Mesenchymal stem cell (in vitro differentiated cells and primary cell): ENCODE measurements around the gene STK10.

Experiments used
- DNase-seq: peaks from one replicate; pipeline ENCODE4 v3.0.0-alpha.2; 2013
- H2AFZ ChIP-seq: one replicate; pipeline ENCODE4 v1.6.1; 2013; ENCODE audit warnings: low read depth, mild to moderate bottlenecking, control low read depth, inconsistent platforms, low read length, moderate library complexity
- H2AK5ac ChIP-seq: 2 replicates; pipeline ENCODE4 v1.6.1; 2013; ENCODE audit warnings: low read length, moderate library complexity, mild to moderate bottlenecking, inconsistent platforms; ENCODE audit not compliant: severe bottlenecking
- H2BK120ac ChIP-seq: one replicate; pipeline ENCODE4 v1.6.1; 2013; ENCODE audit warnings: low read depth, mild to moderate bottlenecking, inconsistent platforms, low read length, moderate library complexity
- H2BK12ac ChIP-seq, 2 experiments: one replicate each; pipeline ENCODE4 v1.6.1; 2013; ENCODE audit warnings: inconsistent platforms in 2 of 2, low read length in 2 of 2, mild to moderate bottlenecking in 2 of 2, moderate library complexity in 2 of 2, control low read depth in 1 of 2
- H2BK15ac ChIP-seq: one replicate; pipeline ENCODE4 v1.6.1; 2013; ENCODE audit warnings: mild to moderate bottlenecking, low read depth, inconsistent platforms; ENCODE audit not compliant: poor library complexity, severe bottlenecking
- H2BK5ac ChIP-seq: 2 replicates; pipeline ENCODE4 v1.6.1; 2013; ENCODE audit warnings: low read depth, mild to moderate bottlenecking, low read length, control low read depth, inconsistent platforms; ENCODE audit not compliant: poor library complexity, severe bottlenecking
- H3K14ac ChIP-seq, 2 experiments: one replicate each; pipeline ENCODE4 v1.6.1; 2013; ENCODE audit warnings: inconsistent platforms in 2 of 2, low read length in 2 of 2, control low read depth in 1 of 2, mild to moderate bottlenecking in 1 of 2, moderate library complexity in 1 of 2
- H3K18ac ChIP-seq, 2 experiments: one replicate each; pipeline ENCODE4 v1.6.1; 2013; ENCODE audit warnings: inconsistent platforms in 2 of 2, low read length in 2 of 2, control low read depth in 1 of 2, low read depth in 1 of 2, mild to moderate bottlenecking in 1 of 2
- H3K23ac ChIP-seq, 2 experiments: one replicate each; pipeline ENCODE4 v1.6.1; 2013; ENCODE audit warnings: inconsistent platforms in 2 of 2, low read length in 2 of 2, mild to moderate bottlenecking in 2 of 2, moderate library complexity in 2 of 2, control low read depth in 1 of 2
- H3K27ac ChIP-seq: 2 replicates; pipeline ENCODE4 v1.5.1; 2013; ENCODE audit warnings: mild to moderate bottlenecking, moderate library complexity, low read length, control low read depth, inconsistent platforms; ENCODE audit not compliant: poor library complexity, severe bottlenecking
- H3K27me3 ChIP-seq, 2 experiments: 2 replicates each; pipeline versions ENCODE4 v1.6.1 to v1.7.0; 2013; ENCODE audit warnings: low read length in 2 of 2, mild to moderate bottlenecking in 2 of 2, moderate library complexity in 2 of 2, control low read depth in 1 of 2, inconsistent platforms in 1 of 2; ENCODE audit not compliant: control insufficient read depth in 1 of 2, insufficient read depth in 1 of 2
- H3K36me3 ChIP-seq, 2 experiments: 2 replicates each; pipeline versions ENCODE4 v1.6.1 to v1.7.0; 2013; ENCODE audit warnings: low read length in 2 of 2, control low read depth in 1 of 2, inconsistent platforms in 1 of 2, low read depth in 1 of 2, mild to moderate bottlenecking in 1 of 2; ENCODE audit not compliant: insufficient read depth in 2 of 2, control insufficient read depth in 1 of 2
- H3K4ac ChIP-seq, 2 experiments: one replicate each; pipeline ENCODE4 v1.6.1; 2013; ENCODE audit warnings: inconsistent platforms in 2 of 2, low read length in 2 of 2, mild to moderate bottlenecking in 2 of 2, moderate library complexity in 2 of 2, control low read depth in 1 of 2, low read depth in 1 of 2
- H3K4me1 ChIP-seq: 2 replicates; pipeline ENCODE4 v1.6.1; 2013; ENCODE audit warnings: low read depth, low read length, control low read depth; ENCODE audit not compliant: control insufficient read depth, insufficient read depth
- H3K4me2 ChIP-seq: 2 replicates; pipeline ENCODE4 v1.6.1; 2013; ENCODE audit warnings: low read length, mild to moderate bottlenecking, inconsistent platforms; ENCODE audit not compliant: poor library complexity, severe bottlenecking
- H3K4me3 ChIP-seq, 2 experiments: 2 replicates each; pipeline versions ENCODE4 v1.5.1 to v1.7.0; 2013; ENCODE audit warnings: low read length in 2 of 2, mild to moderate bottlenecking in 2 of 2, control low read depth in 1 of 2, low read depth in 1 of 2; ENCODE audit not compliant: insufficient read depth in 1 of 2
- H3K79me1 ChIP-seq: replicated peaks from 2 replicates; pipeline ENCODE4 v1.6.1; 2013; ENCODE audit warnings: mild to moderate bottlenecking, control low read depth, low read length, inconsistent platforms; ENCODE audit not compliant: poor library complexity, severe bottlenecking
- H3K9ac ChIP-seq: 2 replicates; pipeline ENCODE4 v1.7.0; 2013; ENCODE audit warnings: mild to moderate bottlenecking, low read length, moderate library complexity
- H3K9me3 ChIP-seq: 2 replicates; pipeline ENCODE4 v1.7.0; 2013; ENCODE audit warnings: mild to moderate bottlenecking, low read length; ENCODE audit not compliant: control insufficient read depth
- H4K8ac ChIP-seq: one replicate; pipeline ENCODE4 v1.6.1; 2013; ENCODE audit warnings: inconsistent platforms, mild to moderate bottlenecking, low read length, moderate library complexity
- H4K91ac ChIP-seq: one replicate; pipeline ENCODE4 v1.6.1; 2013; ENCODE audit warnings: mild to moderate bottlenecking, low read length, inconsistent platforms
- WGBS: methylation state at CpG from one replicate; pipeline ENCODE4 v1.1.7; 2013; ENCODE audit warnings: mixed read lengths; 5-methylcytosine and 5-hydroxymethylcytosine counted together

Gene STK10

GRCh38 chr5:172166030-172166826 is 21.8 kb downstream of the STK10 start:
- Histone ChIP-seq H3K4me3 (no peak overlapping the region), H2BK12ac (no peak overlapping the region), H3K18ac (no peak overlapping the region), H3K4ac (no peak overlapping the region), H2AFZ (no peak overlapping the region), H2BK5ac (no peak overlapping the region), H3K36me3 (peaks cover 8 to 38% of the 10 kb centered on the region in 2 experiments), H4K91ac (no peak overlapping the region), H3K4me2 (no peak overlapping the region), H2BK120ac (no peak overlapping the region), H3K9me3 (no peaks in the 10 kb centered on the region), H3K14ac (no peak overlapping the region), H4K8ac (no peak overlapping the region), H2AK5ac (no peak overlapping the region), H3K79me1 (peaks cover 43% of the 10 kb centered on the region), H3K23ac (no peak overlapping the region), H3K9ac (no peak overlapping the region), H3K27ac (no peak overlapping the region), H2BK15ac (no peak overlapping the region), H3K4me1 (peaks cover 25% of the 10 kb centered on the region), H3K27me3 (no peaks in the 10 kb centered on the region)
- no peak for DNase-seq
- 98% methylated on average over 16 of the region's 16 CpGs for WGBS

GRCh38 chr5:172165465-172165864 is 22.6 kb downstream of the STK10 start:
- WGBS = 98% methylated on average over 7 of the region's 7 CpGs
- H3K4me2 ChIP-seq = no peak overlapping the region
- no peak overlapping the region for H3K14ac ChIP-seq

GRCh38 chr5:172164769-172165212 is 23.2 kb downstream of the STK10 start:
- no peak overlapping the region for H2BK15ac ChIP-seq
- H3K9me3 ChIP-seq = no peaks in the 10 kb centered on the region
- H2AK5ac ChIP-seq = no peak overlapping the region
- H2AFZ ChIP-seq = no peak overlapping the region
- H3K23ac ChIP-seq = no peak overlapping the region
- H2BK12ac ChIP-seq = no peak overlapping the region
- H3K4ac ChIP-seq = no peak overlapping the region
- no peaks in the 10 kb centered on the region for H3K27me3 ChIP-seq
- peak overlapping the region in 1 of 2 experiments; percentile 50 for H3K18ac ChIP-seq
- no peak overlapping the region for H2BK5ac ChIP-seq
- H3K9ac ChIP-seq = peak overlapping the region; percentile 56
- H3K36me3 ChIP-seq = peaks cover 3 to 31% of the 10 kb centered on the region in 2 experiments
- peaks cover 43% of the 10 kb centered on the region for H3K79me1 ChIP-seq
- H4K8ac ChIP-seq = no peak overlapping the region
- peak overlapping the region in 1 of 2 experiments; percentile 16 for H3K14ac ChIP-seq
- H3K27ac ChIP-seq = no peak overlapping the region
- no peak for DNase-seq
- H3K4me3 ChIP-seq = peak overlapping the region in 1 of 2 experiments; percentile 33
- H3K4me1 ChIP-seq = peaks cover 25% of the 10 kb centered on the region
- WGBS = 93% methylated on average over 13 of the region's 13 CpGs
- H3K4me2 ChIP-seq = no peak overlapping the region
- H2BK120ac ChIP-seq = no peak overlapping the region
- H4K91ac ChIP-seq = no peak overlapping the region

More at GRCh38 chr5:172165465-172165864, 22.6 kb downstream of the STK10 start:
- no peaks in the 10 kb centered on the region for H3K27me3 ChIP-seq
- H4K8ac ChIP-seq = no peak overlapping the region
- H3K9ac ChIP-seq = no peak overlapping the region
- peaks cover 44% of the 10 kb centered on the region for H3K79me1 ChIP-seq
- peaks cover 25% of the 10 kb centered on the region for H3K4me1 ChIP-seq
- no peaks in the 10 kb centered on the region for H3K9me3 ChIP-seq
- H3K36me3 ChIP-seq = peaks cover 5 to 35% of the 10 kb centered on the region in 2 experiments
- no peak overlapping the region for H2BK15ac ChIP-seq
- no peak overlapping the region for H2BK12ac ChIP-seq
- H4K91ac ChIP-seq = no peak overlapping the region
- H2AFZ ChIP-seq = no peak overlapping the region
- no peak overlapping the region for H3K18ac ChIP-seq
- H3K23ac ChIP-seq = no peak overlapping the region
- no peak overlapping the region for H2AK5ac ChIP-seq
- no peak for DNase-seq
- H2BK5ac ChIP-seq = no peak overlapping the region
- H2BK120ac ChIP-seq = no peak overlapping the region
- no peak overlapping the region for H3K4me3 ChIP-seq
- H3K27ac ChIP-seq = no peak overlapping the region
- no peak overlapping the region for H3K4ac ChIP-seq

- no peak overlapping the region for H3K4me2 ChIP-seq
Measured at GRCh38 chr5:172163346-172163745, 24.7 kb downstream of the STK10 start.

More at GRCh38 chr5:172163346-172163745, 24.7 kb downstream of the STK10 start:
- H2BK5ac ChIP-seq = no peak overlapping the region
- WGBS = 72% methylated on average over 4 of the region's 4 CpGs
- H3K23ac ChIP-seq = no peak overlapping the region
- peak; percentile 41 for DNase-seq
- peak overlapping the region; percentile 22 for H3K9ac ChIP-seq
- peak overlapping the region; percentile 19 for H4K91ac ChIP-seq
- H3K14ac ChIP-seq = peak overlapping the region in 1 of 2 experiments; percentile 5
- no peak overlapping the region for H2AK5ac ChIP-seq
- H2AFZ ChIP-seq = no peak overlapping the region
- no peak overlapping the region for H3K18ac ChIP-seq
- H2BK12ac ChIP-seq = no peak overlapping the region
- no peak overlapping the region for H2BK15ac ChIP-seq
- no peak overlapping the region for H2BK120ac ChIP-seq
- H3K9me3 ChIP-seq = no peaks in the 10 kb centered on the region
- H3K27ac ChIP-seq = no peak overlapping the region
- H4K8ac ChIP-seq = no peak overlapping the region
- H3K4me3 ChIP-seq = no peak overlapping the region
- H3K27me3 ChIP-seq = no peaks in the 10 kb centered on the region
- H3K36me3 ChIP-seq = peaks cover 3 to 24% of the 10 kb centered on the region in 2 experiments
- H3K79me1 ChIP-seq = peaks cover 38% of the 10 kb centered on the region
- no peak overlapping the region for H3K4ac ChIP-seq
- peaks cover 16% of the 10 kb centered on the region for H3K4me1 ChIP-seq
